Left ventricle myocardium superior (tissue), 1 donor: Measurements from ENCODE around the gene GNB1L. TPM values are rescaled to one million over a fixed set of nuclear protein-coding genes. Genes with fewer than 3 reads are reported as not detected.

ENCODE experiments used
- ATAC-seq: fragments of 200-7000 bp; cut with Tn5 transposase; one replicate; pipeline ENCODE4 v1.9.1; 2020; ENCODE audit warnings: mild to moderate bottlenecking, moderate library complexity
- DNase-seq: peaks from one replicate; pipeline ENCODE4 v3.0.0-alpha.2; 2020
- intact Hi-C: fragments of 100-400 bp; cut with micrococcal nuclease; formaldehyde crosslinking; loops from one replicate; pipeline ENCODE4 v1.11.0; 2022
- total RNA-seq: library from RNA; stranded (reverse); fragmentation: NEBNext Ultra II Directional; extraction: Animal tissue kit (Norgen Biotek cat#: 25700); gene quantifications from one replicate; pipeline ENCODE4 v1.2.1, GENCODE V29; 2021
- donor health status: DM: no; HTN: yes; CAD: no; lungs with severe emphysema.

Gene GNB1L
- total RNA-seq, 1 donor from 2014 or later, result 3.4 TPM

DNA sequence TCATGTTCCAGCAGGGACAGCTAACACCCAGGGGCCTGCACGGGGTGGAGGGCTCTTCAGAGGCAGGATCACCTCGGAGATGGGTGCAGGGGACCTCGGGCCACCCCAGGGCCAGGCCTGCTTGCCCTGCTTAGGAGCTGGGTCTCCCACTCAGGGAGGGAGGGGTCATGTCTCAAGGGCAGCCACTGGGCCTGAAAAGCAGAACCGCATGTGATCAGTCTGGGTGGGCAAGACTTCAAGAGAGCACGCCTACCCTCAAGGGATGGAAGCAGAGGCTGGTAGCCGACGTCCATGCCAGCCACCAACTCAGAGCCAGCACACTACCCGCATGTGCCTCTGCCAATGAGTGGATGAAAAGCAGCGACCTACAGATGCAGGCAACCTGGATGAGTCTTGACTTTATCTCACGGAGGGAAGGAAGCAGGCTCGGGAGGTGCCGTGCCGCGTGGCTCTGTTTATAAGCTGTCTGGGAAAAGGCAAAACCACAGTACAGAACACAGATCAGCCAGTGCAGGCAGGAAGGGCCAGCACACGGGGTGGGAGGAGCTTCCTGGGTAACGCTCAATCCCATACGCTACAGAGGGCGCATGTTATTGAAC, 78.1 kb downstream of the GNB1L start:
- intact Hi-C loops, result no loop called here
- DNase-seq, result peak; percentile 28
- no peak for ATAC-seq

DNA sequence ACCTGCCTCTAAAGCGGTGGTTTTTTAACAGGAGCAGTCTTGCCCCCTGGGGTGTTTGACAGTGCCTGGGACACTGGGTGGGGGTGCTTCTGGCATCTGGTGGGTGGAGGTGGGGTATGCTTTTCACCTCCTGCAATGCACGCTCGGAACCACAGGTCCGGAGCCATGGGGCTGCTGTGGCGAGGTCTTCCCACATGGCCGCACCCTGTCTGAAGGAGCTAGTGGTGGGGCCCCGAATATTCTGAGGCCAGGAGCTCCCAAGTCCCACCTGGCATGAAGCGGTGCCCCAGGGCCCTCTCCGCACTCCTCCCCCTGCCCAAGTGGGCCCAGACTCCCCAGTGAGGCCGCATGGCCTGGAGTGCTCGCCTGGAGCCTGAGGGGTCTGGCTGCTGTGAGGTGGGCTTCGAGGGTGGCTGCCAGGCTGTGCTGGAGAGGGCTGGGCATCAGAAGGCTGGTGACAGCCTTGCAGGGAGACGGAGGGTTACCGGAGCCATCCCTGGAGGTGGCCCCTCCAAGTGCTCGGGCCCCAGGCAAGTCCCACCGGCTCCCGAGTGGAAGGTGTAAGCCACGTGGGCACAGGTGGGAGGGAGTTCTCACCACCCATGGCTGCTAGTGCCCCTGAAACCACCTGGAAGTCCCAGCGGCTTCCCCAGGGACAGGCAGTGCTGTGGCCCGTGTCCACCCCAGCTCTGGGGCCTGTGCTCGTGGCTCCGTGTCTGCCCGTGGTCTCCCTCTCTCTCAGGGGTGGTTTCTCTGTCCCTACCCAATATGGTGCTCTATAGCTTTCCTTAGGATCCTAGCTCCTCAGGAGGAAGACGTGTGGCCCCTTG, 79.0 kb downstream of the GNB1L start:
- intact Hi-C loops, result no loop called here
- ATAC-seq, result no peak
- DNase-seq, result peak; percentile 15

DNA sequence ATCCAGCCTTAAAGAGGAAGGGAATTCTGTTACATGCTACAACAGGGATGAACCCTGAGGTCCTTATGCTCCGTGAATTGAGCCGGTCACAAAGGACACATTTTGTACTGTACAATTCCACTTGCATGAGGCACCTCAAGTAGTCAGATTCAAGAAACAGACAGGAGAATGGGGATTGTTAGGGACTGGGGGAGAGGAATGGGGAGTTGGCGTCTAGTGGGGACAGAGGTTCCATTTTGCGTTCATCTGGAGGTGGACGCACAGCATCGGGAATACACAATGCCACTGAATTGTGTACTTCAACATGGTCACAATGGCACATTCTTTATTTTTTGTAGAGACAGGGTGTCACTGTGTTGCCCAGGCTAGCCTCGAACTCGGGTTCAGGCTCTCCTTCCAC, 80.0 kb downstream of the GNB1L start:
- ATAC-seq (no peak), DNase-seq (no peak)
- intact Hi-C loops, result no loop called here

DNA sequence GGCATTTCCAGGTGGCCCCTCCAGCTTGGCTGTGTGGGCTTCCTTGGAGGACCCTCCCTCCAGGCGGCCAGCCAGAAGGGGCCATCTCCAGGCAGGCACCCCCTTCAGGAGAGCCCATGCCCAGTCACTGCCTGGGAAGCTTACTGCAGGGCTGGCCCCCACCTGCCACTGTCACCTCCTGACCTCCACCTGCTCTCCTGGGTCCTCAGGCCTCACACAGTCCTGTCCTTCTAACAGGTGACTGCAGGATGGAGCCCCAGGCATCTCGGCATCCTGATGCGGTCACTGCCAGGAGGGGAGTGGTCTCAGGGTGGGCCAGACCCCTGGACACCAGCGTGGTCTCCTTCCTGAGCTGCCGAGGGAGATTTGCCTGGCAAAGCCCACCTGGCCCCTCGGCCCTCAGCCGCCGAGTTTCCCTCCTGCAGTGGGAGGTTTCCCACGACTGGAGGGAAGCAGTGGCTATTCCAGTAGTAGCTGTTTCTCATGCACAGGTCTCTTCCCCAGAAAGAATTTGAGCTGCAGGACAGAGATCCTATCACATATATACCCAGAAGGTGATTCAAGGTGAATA, 81.1 kb downstream of the GNB1L start:
- intact Hi-C loops, result no loop called here
- no peak for ATAC-seq
- peak; percentile 14 for DNase-seq

DNA sequence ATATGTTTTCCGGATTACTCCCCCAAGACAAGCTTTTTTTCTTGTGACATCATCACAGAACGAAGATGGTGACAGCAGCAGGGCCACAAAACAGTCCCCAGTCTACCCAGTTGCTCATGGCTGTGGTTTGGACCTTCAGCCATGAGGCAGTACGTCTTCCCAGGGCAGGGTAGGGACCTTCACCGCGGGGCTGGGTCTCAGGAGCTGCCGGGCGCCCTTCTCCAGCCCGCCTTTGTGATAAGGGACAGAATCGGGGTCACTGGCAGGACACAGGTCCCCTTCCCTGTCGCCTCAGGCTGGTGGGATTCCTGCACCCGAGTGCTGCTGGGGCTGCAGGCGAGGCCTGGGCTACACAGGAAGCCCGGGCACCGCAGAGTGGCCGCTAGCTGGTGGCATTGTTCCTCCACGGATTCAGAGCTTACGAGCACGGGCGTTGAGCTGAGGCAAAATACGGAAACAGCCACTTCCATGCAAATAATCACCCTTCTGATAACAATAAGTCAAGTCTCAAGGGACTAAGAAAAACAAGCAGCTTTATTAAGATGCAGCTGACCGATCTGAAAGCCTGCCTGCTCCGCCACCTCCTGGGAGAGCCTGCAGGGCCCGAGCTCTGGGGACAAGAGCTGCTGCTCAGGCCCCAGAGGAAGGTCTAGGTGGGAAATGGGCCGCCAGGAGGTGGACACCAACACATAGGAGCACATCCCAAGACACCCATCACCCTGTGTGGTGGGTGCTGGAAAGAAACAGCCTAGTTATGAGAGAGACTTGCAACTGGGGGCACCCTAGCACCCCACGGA, 81.8 kb downstream of the GNB1L start:
- intact Hi-C loops, result no loop called here
- DNase-seq (peak; percentile 44), ATAC-seq (peak; percentile 21)

DNA sequence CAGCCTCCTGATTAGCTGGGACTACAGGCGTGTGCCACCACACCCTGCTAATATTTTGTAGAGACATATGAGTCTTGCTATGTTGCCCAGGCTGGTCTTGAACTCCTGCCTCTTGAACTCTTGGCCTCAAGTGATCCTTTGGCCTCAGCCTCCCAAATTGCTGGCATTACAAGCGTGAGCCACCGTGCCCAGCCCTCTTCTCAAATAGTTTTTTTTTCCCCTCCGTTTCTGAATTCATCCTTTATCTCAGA, 82.3 kb downstream of the GNB1L start:
- ATAC-seq (no peak), DNase-seq (no peak)
- intact Hi-C loops, result no loop called here

DNA sequence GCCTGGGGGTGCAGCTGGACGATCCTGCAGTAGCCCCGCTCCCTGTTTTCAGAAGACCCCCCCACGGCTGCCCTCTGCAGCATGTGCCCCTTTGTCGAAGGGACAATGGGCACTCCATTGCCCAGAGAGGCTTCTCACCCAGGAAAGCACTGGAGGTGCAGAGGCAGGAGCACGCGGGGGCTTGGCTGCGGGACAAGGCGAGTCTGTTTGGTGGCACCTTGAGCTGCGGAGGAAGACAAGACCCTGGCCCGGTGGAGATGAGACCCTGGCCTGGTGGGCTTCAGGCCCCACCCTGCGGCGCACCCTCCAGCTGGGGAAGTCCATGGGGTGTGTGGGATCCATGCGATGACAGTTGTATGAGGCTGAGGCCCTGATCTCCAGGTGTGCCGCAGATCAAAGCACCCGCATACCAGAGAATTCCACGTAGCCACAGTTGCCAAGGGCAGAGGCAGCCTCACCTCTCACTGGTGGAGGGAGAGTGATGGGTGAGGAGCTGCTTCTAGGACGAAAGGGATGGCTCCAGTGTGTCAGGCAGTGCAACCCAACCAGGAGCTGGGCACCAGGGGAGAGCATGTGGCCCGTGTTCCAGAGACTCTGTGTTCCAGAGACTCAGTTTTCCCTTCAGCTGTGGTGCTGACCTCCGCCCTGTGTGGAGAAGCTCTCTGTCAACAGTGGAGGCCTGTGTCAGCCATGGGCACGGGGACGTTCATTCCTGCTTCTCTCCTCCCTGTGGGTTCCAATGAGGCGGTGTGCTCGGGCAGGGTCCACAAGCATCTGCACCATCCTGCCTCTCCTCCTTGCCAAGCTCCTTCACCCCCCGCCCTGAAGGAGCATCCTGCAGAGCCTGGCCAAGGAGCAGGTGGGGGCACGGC, 84.1 kb downstream of the GNB1L start:
- intact Hi-C loops, result no loop called here
- no peak for ATAC-seq
- peak; percentile 27 for DNase-seq

DNA sequence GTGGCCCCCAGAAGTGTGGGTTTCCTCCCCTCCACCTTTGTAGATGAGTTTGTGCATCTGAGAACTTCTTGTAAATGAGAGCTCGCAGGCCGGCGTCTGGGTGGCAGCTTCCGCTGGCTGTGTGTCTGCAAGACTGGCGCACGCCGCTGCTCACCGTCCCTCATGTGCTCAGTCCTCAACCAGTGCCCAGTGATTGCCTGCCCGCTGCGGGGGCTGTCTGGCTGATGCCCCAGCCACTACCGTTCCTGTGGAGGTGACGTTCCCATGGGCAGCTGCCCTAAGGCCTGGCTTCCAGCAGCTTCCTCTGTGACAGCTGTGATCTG, 85.3 kb downstream of the GNB1L start:
- peak; percentile 22 for DNase-seq
- ATAC-seq, result no peak
- intact Hi-C loops, result no loop called here

DNA sequence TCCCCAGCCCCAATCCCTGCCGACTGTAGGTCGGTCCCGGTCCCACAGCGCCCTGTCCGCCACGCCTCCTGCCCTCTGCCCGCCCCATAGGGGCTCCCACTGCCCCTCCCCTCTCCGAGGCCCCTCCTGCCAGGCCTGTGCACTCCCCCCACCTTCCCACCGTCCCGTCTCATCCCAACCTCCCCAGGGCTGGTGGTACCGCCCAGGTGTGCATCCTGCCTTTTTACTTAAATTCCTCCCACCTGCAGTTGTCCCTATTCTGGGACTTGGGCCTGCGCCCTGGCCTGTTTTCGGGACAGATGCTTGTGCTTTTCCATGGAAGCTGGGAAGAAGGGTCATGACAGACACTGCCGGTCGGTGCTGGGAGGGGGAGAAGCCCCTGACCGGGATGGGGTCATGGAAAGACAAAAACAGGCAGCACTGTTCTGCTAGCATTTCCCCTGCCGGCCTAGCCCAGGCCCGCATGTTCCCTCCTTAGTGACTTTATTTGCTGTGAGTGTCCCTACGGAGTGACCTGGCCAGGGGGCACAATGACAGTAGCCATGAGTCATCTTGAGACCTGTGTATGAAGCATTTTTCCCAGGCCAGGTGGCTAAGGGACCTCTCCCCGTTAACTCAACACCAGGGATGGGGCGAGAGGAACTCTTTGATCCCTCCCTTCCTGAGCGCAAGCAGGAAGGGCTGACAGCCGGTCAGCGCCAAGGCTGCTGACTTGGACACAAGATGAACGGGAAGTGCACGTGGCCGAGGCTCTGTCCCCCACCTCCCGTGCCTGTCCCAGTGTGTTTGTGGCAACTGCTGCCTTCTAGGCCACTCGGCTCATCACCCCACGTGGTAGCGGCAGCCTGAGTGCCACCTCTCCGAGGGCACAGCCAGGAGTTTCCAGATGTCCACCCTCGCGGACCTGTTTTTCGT, 87.0 kb downstream of the GNB1L start:
- ATAC-seq (peak; percentile 59), DNase-seq (peak; percentile 66)
- intact Hi-C loops, result no loop called here

DNA sequence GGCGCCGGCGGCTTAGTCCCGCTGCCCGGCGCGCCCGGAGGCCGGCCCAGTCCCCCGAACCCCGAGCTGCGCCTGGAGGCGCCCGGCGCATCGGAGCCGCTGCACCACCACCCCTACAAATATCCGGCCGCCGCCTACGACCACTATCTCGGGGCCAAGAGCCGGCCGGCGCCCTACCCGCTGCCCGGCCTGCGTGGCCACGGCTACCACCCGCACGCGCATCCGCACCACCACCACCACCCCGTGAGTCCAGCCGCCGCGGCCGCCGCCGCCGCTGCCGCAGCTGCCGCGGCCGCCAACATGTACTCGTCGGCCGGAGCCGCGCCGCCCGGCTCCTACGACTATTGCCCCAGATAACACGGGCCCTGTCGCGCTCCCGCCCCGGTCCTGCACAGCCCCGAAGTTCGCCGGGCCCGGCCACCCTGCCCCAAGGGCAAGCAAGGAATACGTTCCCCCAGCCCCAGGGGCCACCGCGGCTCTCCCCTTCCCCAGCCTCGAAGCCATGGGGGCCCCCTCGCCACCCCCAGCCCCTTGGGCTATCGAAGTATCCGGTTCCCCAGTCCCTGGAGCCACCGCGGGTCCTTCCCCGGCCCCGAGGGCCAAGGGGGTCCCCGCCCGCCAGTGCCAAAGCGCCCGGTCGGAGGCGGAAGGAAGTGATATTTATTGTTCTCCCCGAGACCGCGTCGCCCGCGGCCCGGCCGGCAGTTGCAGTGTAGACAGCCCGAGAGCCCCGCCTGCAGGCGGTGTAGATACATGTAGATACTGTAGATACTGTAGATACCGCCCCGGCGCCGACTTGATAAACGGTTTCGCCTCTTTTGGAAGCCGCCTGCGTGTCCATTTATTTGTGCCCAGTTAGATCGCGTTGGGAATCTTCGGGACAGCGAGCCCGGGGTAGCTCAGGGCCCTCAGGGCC, 87.9 kb downstream of the GNB1L start:
- intact Hi-C loops, result no loop called here
- DNase-seq (peak; percentile 74), ATAC-seq (peak; percentile 66)

DNA sequence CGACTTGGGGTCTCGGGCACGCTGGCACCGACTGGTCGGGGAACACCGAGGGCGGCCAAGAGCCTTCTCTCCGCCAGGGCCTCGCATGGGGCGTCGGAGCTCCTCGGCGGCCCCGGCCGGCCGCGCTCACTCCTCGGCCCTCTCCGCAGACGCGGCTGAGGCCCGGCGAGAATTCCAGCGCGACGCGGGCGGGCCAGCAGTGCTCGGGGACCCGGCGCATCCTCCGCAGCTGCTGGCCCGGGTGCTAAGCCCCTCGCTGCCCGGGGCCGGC, 88.5 kb downstream of the GNB1L start:
- intact Hi-C loops, result no loop called here
- DNase-seq (peak; percentile 24), ATAC-seq (no peak)

DNA sequence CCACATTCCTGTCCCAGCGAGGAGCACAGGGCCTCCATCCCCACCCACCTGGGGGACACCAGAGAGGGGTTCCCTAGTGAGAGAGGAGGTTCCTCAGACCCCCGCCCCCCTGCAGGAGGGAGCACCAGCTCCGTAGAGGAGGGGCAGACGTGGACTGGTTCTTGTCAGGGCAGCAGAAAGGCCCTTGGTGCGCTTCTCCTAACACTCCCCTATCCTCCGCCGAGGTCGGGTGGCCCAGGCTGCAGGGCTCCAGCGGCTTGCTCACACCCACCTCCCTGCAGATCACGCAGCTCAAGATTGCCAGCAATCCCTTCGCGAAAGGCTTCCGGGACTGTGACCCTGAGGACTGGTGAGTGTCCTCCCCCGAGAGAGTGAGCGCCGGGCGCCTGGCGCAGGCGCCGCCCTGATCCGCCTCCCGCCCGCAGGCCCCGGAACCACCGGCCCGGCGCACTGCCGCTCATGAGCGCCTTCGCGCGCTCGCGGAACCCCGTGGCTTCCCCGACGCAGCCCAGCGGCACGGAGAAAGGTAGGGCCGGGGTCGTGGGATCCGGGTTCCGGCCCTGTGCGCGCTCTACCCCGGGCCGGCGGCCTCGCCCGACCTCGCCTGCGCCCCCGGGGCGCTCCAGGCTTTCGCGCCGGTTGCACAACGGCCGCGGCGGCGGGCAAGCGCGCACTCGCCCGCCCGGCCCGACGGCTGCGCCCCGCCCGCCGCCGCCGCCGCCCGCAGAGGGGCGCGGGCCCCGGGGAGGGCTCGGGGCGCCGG, 89.0 kb downstream of the GNB1L start:
- intact Hi-C loops, result no loop called here
- DNase-seq (peak; percentile 55), ATAC-seq (peak; percentile 44)

DNA sequence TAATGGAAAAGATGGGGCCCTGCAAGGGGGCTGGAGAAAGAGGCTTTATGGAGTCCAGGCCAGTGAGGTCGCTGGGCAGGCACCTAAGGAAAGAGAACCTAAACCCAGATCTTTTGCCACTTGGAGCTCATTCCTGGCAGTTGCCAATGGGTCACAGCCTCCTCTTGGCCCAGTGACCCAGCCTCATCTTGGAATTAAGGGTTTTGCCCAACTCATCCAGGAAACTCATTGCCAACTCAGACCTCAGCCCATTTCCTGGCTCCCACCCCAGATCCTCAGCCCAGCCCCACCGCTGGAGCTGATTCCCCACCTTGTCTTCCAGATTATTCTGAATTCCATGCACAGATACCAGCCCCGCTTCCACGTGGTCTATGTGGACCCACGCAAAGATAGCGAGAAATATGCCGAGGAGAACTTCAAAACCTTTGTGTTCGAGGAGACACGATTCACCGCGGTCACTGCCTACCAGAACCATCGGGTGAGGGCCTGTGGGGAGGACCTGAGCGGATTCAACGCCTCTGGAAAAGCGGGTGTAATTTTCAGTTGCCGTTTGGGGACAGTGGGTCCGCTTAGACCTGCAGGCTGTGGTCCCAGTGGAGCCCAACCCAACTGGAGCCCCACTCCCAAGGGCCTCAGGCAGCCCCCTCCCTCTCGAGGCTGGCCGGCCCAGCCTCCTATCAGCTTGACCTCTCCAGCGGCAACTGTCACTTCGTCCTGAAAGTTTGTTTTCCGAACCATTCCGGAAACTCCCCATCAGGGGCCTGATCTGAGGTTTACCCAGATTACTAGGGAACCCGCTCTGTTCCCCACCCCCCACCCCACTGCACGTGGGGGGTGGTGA, 89.8 kb downstream of the GNB1L start:
- intact Hi-C loops, result no loop called here
- ATAC-seq (no peak), DNase-seq (no peak)

DNA sequence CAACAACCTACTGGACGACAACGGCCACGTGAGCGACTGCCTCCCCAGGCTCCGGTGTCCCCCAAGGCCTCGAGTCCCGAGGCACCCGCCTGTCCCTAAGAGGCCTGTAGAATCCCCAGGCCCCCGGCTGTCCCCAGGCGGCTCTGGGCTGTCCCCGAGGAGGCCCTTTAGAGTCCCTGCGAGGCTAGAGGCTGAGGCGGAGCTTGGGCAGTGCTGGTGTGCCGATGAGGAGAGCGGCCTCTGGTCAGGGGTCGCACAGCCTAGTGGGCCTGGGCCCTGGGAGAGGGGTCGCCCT, 90.4 kb downstream of the GNB1L start:
- intact Hi-C loops, result no loop called here
- ATAC-seq (no peak), DNase-seq (no peak)

DNA sequence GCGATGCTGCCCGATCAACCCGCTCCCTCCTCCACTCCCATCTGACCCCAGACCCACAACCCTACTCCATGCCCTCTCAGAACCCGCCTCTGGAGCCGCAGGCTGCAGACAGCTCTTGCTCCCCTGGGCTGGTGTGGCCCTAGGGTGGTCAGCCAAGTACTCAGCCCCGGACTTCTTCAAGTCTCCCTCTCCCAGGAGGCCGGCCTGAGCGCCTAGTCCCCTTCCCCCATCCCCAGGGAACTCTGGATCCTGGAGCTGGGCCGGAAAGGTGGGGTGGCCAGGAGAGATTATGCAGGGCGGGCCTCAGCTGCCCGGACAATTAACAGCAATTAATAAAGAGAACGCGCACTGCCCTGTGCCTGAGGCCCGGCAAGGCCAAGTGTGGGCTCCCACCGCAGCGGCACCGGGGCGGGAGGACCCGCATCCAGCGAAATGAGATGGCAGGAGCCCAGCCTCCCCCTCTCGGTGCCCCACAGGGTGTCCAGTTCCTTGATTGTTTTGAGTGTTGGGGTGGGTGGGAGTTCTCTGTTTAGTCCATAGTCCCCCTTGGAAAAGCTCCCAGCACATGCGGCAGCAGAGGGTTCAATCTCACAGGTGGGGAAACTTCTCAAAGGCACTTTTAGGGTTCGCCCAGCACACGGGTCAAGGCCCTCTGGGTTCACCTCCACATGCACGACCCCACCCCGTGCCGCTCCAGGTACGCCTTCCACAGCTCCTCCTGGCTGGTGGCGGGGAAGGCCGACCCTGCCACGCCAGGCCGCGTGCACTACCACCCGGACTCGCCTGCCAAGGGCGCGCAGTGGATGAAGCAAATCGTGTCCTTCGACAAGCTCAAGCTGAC, 91.0 kb downstream of the GNB1L start:
- ATAC-seq (no peak), DNase-seq (no peak)
- intact Hi-C loops, result no loop called here
